ENCODE data around the gene DNAAF9.
"Not testable (repeated sequence)": the region's sequence is repeated elsewhere in the genome, so short reads cannot be mapped to it uniquely, and the experiment has no call there.

DNA sequence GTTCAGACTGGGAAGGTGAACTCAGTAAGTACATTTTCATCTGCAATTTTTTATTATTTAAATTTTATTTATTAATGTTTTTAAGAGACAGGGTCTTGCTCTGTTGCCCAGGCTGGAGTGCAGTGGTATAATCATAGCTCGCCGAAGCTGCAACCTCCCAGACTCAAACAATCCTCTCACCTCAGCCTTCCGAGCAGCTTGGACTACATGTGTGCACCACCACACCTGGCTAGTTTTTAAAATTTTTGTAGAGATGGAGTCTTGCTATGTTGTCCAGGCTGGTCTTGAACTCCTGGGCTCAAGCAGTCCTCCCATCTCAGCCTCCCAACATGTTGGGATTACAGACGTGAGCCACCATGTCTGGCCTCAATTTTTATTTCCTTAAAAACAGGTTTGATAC, 19.3 kb upstream of the DNAAF9 start:
- TF ChIP-seq EZH2 (IDR thresholded peaks at IDR 0.05; ENCODE audit: borderline replicate concordance, low read length); CTCF (conservative IDR thresholded peaks at IDR 0.05 in 1 of 2, IDR thresholded peaks at IDR 0.05 in 1 of 2; ENCODE audit: extremely low read depth in 1 of 2, insufficient read depth in 1 of 2, low read depth in 1 of 2, low read length in 2 of 2): not testable (repeated sequence)

Measured in mammary epithelial cell (primary cell).